ENCODE results near the gene SLC6A2.

Gene SLC6A2

DNA sequence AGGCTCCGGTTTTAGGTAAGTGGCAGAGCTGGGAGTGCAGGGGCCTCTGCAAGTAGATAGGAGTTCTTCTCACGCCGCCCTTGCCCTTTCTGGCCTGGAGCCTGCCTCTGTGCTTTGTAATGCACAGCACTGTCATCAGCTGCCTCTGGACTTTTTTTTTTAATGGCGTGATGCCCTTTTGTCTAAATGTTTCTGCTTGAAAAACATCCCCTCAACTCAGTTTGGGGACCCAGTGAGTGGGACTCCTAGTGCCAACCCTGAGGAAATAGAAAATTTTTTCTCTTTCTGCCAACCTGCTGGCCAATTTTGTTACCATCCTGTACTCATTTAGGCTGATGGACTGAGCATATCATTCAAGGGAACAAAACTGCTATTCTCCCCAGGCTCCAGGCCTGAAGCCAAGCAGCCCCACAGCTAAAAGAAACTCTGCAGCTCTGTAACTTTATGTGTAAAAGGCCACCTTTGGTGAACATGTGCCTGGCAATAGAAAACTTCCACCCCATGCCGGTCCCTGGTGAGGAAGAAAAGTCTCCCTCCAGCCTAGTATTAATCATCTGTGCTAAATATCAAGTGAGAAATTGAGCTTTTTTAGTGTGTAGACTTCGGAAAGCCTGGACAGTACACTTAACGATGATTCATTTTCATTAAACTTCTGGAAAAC lies 22.5 kb downstream of the SLC6A2 start:
- DNase-seq, result no peak

DNA sequence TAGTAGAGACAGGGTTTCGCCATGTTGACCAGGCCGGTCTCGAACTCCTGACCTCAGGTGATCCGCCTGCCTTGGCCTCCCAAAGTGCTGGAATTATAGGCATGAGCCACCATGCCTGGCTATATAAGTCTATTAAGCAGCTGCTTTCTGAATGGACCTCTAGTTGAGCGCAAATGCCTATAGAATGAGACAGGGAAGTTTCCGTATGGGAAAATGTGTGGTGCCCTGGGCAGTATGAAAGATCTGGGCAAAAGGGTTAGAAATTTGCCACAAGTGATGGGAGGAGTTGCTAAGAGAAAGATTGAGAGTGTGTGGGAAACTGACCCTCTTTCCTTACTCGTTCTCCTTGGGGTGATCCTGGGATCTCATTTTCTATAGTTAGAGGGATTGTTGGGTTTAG lies 26.3 kb downstream of the SLC6A2 start:
- DNase-seq, result no peak

GRCh38 chr16:55685973-55686372 lies 30.2 kb downstream of the SLC6A2 start:
- DNase-seq, result no peak

- no peak for DNase-seq
These were observed 30.9 kb downstream of the SLC6A2 start for GRCh38 chr16:55686671-55687070.

DNA sequence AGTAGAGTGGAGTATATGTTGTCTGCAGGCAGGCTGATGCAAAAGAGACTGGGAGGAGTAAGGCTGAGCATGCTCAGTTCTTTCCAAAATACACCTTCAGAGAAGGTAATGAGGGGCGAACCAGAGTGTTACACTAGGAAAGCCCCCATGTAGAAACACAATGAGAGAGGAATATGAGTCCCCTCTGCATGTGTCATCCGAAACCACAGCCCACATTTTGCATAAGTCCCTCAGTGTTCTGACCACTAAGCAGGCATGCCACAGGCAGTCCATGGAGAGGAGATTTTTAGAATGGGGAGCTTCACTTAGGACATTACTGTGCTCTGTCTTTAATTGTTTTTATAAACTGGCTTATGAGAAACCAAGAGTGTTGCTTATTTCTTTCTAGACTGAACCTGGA lies 32.0 kb downstream of the SLC6A2 start:
- no peak for DNase-seq

DNA sequence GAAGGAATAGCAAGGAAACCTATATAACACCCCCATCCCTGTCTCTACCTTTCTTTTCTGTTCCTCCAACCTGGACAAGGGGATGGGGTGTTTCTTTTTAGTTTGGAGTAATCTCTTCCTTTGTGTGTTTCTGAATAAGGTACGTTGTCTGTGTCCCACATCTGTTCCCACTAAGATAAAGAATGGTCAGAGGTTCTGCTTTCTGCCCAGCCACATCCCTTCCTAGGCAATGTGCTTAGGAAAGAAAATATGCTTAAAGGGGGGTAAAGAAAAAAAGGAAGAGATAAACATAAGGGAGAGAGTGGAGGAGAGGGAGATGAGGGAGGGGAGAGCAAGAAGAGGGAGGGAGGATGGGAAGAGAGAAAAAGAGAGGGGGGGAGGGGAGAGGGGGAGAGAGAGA lies 35.1 kb downstream of the SLC6A2 start:
- no peak for DNase-seq

DNA sequence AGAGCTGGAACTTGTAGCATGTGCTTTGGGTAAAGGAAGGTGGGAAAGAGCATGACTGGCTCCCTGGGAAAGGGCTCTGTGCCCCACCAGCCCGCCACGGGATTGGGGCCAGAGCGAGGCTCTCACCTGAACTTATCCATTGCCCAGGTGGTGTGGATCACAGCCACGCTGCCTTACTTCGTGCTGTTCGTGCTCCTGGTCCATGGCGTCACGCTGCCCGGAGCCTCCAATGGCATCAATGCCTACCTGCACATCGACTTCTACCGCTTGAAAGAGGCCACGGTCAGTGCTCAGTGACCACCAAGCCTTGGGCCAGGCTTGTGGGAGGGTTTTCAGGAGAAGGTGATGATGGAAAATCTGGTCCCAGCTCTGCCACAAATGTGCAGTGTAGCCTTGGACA lies 36.0 kb downstream of the SLC6A2 start:
- no peak for DNase-seq

DNA sequence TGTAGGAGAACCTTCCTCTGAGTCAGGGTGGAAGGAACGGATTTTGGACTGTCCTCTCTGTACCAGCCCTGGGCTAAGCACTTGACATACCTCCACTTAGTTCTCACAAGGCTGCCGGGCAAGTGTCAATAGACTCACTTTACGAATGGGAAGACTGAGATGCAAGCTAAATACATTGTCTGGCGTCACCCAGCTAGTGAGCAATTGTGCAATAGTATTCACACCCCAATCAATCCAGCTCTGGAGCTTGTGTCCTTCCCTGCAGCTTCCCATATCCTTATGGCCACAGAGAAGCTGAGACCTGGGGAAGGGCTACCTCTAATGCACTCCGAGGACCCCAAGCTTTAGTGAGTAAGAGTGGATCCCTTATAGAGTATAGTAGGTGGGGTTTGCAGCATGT lies 39.8 kb downstream of the SLC6A2 start:
- DNase-seq, result no peak

- no peak for DNase-seq
These were observed 42.1 kb downstream of the SLC6A2 start for GRCh38 chr16:55697867-55698266.

GRCh38 chr16:55698331-55698730 lies 42.5 kb downstream of the SLC6A2 start:
- no peak for DNase-seq

GRCh38 chr16:55698946-55699345 lies 43.2 kb downstream of the SLC6A2 start:
- DNase-seq, result no peak

- DNase-seq, result no peak
These were observed 43.8 kb downstream of the SLC6A2 start for GRCh38 chr16:55699616-55700015.

- DNase-seq, result no peak
These were observed 44.3 kb downstream of the SLC6A2 start for GRCh38 chr16:55700067-55700466.

DNA sequence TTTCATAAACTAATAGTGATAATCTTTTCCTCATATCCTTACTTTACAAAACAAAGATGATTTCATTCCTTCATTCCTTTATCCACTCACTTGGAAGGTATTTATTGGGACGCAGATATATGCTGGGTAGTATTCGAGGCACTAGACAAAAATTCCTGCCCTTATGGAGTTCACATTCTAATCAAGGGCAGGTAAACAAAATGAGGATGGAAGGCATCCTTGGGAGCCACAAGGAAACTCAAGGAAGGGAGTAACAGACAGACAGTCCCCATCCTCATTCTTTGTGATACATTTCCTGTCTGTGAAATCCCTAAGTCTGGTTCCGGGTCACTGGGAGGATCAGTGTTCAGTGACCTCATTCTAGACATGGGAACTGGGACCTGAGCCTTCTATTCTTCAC lies 45.2 kb downstream of the SLC6A2 start:
- no peak for DNase-seq

DNA sequence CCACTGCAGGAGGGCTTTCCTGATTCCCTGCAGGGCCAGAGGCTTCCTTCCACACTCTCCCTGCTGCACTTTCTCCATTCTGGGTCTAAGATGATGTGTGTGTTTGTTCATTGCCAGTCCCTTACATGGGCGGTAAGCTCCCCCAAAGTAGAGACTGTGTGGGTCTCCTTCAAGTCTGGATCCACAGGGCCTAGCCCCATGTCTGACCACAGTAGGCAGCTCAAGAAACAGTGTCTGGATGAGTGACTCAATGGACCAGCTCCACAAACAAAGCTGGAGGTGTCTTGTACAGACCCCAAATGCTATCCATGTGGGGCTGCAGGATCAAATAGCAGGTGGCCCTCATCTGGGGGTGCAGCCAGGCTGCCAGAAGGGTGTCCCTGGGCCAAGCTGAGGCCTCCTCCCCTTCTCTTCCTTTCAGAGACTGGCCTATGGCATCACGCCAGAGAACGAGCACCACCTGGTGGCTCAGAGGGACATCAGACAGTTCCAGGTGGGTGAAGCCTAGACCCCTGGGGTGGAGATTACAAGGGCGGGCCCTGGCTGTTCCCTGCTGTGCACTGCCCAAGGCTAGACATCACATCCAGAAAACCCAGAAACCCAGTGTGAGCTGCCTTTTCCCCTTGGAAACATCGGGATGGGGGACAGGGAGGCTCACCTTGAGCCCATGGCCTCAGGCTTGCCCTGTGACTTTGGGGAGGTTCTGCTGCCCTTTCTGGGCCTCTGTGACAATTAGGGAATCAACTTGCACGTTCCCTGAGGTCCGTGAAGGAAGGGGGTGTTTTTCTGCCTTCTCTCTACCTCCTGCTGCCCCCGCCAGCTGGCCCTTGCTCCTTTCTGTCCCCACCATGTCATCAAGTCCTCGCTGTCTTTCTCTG lies 45.9 kb downstream of the SLC6A2 start:
- DNase-seq, result peak; percentile 27

- DNase-seq, result peak; percentile 4
These were observed 47.5 kb downstream of the SLC6A2 start for GRCh38 chr16:55703003-55704001.

DNA sequence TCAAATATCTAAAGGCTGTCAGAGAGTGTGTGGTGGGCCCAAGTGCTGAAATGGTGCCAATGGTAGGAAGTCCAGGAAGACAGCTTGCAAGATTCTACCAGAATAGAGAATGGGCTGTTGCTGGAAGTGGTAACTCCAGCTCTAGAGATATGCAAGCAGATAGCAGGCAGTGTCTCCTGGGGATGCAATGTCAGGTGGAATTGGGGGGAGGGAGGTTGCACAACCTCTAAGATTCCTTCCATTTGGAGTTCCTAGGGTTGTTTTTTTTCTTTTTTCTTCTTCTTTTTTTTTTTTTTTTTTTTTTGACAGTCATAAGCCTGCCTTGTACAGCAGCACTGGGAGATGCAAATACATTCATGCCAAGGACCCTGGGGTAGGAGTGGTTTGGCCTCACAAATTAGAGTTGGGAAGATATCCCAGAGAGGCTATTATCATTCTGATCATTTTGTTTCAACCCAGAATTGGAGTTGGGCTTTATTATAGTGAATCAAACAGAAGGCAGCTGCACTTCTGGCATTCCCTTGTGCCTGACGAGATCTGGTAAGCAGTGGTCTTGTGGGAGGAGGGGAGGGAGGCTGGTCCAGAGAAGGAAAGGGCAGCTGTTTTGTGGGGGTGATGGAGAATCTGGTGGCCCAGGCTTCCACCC lies 51.1 kb downstream of the SLC6A2 start:
- no peak for DNase-seq

DNA sequence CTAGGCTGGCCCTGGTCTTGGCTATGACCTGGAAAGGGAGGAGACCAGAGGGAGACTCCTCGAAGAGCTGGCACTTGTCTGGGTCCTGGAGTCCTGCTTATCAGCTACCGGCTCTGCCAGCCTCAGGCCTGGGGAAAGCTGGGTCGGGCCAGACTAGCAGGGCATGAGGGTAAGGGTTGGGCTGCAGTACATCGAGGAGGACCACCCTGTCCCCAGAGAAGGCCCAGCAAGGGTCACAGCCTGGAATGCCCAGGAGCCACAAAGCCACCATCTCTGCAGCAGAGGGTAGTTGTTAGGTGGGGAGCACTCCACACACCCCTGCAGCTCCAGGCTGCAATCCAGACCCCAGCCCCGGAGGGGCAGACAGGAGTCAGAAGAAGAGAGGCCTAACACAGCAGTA lies 54.0 kb downstream of the SLC6A2 start:
- no peak for DNase-seq

DNA sequence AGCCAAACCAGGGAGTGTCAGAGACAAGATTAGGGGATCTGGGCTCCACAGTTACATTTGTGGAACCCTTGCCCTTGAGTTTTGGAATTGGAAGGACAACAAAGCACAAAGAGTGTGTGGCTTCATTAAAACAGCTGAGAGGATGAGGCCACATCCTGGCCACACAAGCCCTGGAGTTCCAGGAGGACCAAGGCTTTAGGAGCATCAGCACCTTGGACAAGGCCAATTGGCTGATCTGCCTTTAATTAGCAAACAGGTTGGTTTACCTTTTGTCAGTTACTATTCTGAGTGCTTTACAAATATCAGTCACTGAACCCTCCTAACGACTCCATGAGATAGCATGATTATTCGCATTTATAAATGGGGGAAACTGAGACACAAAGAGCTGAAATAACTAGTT lies 54.7 kb downstream of the SLC6A2 start:
- no peak for DNase-seq

DNA sequence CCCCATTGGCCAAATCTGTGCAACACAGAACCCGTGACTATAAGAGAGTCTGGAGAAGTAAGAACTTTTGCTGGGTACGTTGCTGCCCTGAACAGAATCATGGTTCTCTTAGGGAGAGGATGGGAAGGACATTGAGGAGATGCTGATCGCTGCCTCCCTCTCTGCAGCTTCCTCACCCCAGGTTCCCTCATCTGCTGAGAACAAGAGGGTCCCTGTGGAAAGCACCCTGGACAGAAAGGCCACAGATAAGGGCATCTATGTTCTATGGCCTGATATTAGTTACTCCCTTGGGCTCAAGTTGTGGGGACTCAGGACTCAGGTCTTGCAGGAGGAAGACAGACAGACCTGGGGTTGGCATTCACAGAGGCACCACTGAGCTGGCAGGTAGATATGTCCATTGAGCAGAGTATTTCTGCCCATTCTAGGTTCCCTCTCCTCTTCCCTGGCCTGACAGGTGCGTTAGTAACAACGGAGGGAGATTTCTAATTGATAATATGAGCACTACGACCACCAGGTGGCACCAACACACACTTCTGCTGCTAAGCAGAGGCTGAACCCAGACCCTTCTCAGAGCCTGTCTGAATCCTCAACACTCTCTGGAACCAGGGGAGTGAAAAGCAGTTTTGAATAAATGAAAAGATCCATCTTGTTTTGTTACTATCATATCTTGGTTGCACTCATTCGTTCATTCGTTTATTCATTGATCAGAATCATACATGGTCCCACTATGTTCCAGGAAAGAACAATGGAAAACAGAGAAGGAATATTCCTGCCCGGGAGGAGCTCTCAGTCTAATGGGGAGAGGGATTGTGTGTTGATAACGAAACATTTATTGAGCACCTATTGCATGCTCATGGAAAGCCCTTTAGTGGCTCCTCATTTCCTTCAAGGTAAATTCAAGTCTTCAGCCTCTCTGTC lies 56.4 kb downstream of the SLC6A2 start:
- DNase-seq, result peak; percentile 31

DNA sequence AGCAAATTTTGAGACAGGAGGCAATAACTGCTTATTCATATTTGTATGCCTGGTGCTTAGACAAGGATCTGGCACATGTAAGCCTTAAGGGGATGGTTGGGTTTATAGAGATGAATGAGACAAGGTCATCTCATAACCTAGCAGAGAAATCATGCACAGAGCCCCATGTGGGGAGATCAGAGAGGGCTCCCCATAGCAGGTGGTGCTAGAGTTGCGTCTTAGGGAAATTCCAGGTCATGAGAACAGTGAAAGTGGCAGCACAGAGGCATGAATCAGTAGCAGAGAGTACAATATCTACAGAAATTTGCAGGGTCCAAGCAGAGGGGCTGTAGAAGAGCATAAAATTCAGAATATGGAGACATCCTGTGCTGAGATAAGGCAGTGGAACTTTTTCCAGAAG lies 57.3 kb downstream of the SLC6A2 start:
- no peak for DNase-seq

DNA sequence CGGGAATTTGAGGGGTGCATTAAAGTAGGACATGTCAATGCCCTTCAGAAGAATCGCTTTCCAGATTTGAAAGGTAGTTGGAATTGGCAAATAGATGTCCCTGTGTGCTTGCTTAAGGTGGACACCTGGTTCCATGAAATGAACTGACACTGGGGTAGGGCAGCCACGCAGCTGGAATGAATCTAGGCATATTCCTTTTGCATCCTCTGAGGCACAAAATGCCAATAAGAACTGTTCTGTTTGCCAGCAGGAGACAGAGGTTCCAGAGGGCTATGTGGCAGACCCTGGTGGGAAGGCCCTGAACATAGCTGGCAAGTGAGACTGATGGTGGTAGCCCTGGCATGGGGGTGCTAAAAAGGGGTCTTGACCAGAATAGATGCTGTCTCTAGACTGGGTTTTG lies 61.5 kb downstream of the SLC6A2 start:
- no peak for DNase-seq

Measured in NCI-H146 (cell line).